Omental fat pad (tissue), 4 donors: Measurements from ENCODE around the gene PLXNC1. TPM values are rescaled to one million over a fixed set of nuclear protein-coding genes. Genes with fewer than 3 reads are reported as not detected.
"Not testable (repeated sequence)": the region's sequence is repeated elsewhere in the genome, so short reads cannot be mapped to it uniquely, and the experiment has no call there.

Experiments used
- ATAC-seq: fragments of 150-250 bp; one replicate; pipeline ENCODE4 v1.9.1; 2016; ENCODE audit warnings: mild to moderate bottlenecking, moderate library complexity; ENCODE audit not compliant: low FRiP score
- DNase-seq: peaks from one replicate; pipeline ENCODE4 v3.0.0-alpha.2; 2019; ENCODE audit warnings: low spot score
- total RNA-seq, 4 donors: library from RNA; depleted of rRNA; stranded (reverse); fragments of >200 nt; gene quantifications; one replicate each; pipeline ENCODE4 v1.1.0, GENCODE V29; 2016
- TF ChIP-seq, protein P1 (sequence below), 3 donors: fragments of 450-650 bp; IDR thresholded peaks; one replicate each; pipeline ENCODE4 v1.5.1; 2016 to 2017; ENCODE audit warnings: antibody characterized with exemption in 3 of 3, mild to moderate bottlenecking in 3 of 3, moderate library complexity in 2 of 3

PLXNC1 gene
- total RNA-seq, 4 donors from 2014 or later = 4.2 to 42.7 (median 8.6) TPM

DNA sequence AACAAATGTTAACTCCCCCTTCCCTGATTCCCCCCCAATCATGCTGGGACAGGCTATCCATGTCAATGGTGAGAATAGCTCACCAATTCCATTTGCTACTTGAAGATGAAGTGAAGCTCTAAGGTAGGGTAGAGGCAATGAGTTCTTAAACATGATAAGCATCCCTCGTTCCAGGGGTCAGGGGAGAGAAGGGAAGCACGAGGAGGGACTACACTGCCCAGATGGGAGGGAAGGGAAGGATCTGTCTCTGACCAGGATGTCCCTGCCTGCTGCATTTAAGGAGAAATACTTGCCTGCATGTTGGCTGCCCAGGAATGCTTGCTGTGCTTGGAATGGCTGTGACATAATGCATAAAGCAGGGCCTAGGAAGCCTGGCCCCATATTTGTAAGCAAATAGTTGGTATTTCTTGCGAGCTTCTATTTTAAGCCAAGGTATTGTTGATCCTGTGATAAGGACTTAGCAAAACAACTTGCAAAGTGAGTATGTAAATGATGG lies 156.2 kb downstream of the PLXNC1 start:
- ATAC-seq (no peak), DNase-seq (no peak)
- TF ChIP-seq, protein P1, sequence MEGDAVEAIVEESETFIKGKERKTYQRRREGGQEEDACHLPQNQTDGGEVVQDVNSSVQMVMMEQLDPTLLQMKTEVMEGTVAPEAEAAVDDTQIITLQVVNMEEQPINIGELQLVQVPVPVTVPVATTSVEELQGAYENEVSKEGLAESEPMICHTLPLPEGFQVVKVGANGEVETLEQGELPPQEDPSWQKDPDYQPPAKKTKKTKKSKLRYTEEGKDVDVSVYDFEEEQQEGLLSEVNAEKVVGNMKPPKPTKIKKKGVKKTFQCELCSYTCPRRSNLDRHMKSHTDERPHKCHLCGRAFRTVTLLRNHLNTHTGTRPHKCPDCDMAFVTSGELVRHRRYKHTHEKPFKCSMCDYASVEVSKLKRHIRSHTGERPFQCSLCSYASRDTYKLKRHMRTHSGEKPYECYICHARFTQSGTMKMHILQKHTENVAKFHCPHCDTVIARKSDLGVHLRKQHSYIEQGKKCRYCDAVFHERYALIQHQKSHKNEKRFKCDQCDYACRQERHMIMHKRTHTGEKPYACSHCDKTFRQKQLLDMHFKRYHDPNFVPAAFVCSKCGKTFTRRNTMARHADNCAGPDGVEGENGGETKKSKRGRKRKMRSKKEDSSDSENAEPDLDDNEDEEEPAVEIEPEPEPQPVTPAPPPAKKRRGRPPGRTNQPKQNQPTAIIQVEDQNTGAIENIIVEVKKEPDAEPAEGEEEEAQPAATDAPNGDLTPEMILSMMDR (IDR thresholded peaks at IDR 0.05) = no peak

DNA sequence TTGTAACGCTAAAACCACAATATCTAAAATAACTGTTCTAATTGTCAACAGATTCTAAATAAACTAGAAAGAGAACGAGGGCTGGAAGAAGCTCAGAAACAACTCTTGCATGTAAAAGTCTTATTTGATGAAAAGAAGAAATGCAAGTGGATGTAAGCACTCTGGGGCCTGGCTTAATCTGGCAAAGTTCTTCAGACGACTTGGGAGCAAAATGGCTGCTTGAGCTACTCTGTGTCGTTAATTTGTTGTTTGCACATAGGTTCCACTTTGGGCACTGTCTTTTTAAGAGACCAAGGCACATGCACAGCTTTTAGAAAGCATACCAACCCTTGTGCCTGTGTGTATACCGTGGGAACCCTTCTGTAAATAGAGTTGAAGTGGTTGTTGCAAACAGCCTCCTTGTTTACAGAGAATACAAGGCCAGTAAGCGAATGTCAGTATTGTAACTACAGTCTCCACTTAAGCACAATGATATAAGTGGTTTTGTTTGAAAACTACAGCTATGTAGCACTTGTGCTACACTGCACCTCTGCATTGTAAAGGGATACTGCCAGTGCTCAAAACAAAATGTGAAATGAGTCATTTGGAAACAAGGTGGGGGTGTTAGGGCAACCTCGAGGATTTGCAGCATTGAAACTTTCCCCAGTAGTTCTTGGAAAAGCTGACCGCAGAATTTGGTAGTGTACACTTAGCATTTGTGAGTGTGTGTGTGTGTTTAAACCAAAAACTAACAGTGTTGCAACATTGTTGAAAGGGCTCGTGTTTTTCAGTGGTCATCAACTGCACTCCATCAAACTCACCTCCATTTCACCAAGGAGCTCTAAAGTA lies 157.0 kb downstream of the PLXNC1 start:
- DNase-seq (no peak), ATAC-seq (no peak)
- TF ChIP-seq, protein P1 (IDR thresholded peaks at IDR 0.05) = no peak

DNA sequence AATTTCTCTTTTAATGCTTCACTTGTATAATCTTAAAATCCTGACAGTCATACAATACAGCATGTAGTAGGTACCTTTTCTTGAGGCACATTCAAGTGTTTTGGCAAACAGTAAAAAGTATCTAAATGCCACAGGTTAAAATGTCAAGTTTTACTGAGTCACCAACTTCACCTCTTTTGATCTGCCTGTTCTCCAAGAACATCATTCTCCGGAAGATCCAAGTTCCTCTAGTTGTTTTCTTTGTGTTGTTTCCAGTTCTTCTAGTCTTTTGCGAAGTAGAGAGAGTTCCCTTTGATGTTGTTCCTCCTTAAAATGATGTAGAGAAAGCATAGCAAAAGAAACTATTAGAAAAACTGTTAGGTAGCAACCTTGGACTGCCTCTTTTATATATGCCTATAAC lies 160.2 kb downstream of the PLXNC1 start:
- TF ChIP-seq, protein P1 (IDR thresholded peaks at IDR 0.05) = no peak
- DNase-seq (no peak), ATAC-seq (no peak)

DNA sequence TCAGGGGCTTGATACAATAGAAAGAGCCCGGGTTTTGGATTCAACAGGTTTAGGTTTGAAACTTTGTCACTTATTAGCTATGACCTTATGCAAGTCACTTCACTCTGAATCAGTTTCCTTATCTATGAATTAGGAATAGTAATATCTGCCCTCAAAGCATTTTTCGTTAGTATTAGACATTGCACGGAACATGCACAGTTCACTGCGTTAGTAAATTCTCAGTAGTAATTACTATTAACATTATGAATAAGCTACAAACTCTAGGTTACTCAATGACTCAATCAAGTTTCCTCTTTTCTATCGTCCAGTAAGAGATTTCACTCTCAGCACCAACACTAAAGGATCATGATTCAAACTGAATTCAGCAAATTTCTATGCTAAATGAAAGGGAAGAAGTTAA lies 161.0 kb downstream of the PLXNC1 start:
- ATAC-seq = no peak
- DNase-seq = no peak
- TF ChIP-seq, protein P1 (IDR thresholded peaks at IDR 0.05) = no peak

DNA sequence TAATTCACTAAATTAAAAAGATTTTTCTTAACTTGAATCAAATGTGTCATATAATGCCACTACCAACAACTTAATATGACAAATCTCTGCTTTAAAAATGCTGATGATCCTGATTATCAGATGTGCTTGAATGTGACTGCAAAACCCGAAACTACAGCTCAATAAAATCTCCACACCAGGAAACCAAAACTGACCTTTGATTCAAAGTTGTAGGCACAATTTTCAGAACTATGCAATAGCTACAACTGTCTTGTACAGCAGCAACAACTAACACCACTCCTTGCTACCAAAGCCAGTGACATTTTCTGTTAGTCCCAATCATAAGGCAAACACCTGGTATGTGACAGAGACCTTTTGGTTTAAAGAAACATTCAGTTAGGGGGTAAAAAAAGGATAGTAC lies 164.0 kb downstream of the PLXNC1 start:
- TF ChIP-seq, protein P1 (IDR thresholded peaks at IDR 0.05) = no peak
- no peak for DNase-seq
- ATAC-seq = no peak

DNA sequence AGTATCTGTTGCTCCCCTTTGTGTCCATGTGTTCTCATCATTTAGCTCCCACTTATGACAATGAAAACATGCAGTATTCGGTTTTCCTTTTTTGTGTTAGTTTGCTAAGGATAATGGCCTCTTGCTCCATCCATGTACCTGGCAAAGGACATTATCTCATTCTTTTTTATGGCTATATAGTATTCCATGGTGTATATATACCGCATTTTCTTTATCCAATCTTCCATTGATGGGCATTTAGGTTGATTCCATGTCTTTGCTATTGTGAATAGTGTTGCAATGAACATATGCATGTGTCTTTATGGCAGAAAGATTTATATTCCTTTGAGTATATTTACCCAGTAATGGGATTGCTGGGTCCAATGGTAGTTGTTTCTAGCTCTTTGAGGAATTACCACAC lies 168.2 kb downstream of the PLXNC1 start:
- not testable (repeated sequence) for ATAC-seq, DNase-seq

DNA sequence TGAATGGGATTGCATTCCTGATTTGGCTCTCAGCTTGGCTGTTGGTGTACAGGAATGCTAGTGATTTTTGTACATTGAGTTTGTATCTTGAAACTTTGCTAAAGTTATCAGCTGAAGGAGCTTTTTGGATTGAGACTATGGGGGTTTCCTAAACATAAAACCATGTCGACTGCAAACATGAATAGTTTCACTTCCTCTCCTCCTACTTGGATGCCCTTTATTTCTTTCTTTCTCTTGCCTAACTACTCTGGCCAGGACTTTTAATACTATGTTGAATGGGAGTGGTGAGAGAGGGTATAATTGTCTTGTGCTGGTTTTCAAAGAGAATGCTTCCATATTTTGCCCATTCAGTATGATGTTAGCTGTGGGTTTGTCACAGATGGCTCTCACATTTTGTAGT lies 169.8 kb downstream of the PLXNC1 start:
- TF ChIP-seq, protein P1 (IDR thresholded peaks at IDR 0.05) = no peak
- DNase-seq (no peak), ATAC-seq (no peak)
